H7 (cell line): ENCODE measurements around the gene INPP5A. TPM values are rescaled to one million over a fixed set of nuclear protein-coding genes. Genes with fewer than 3 reads are reported as not detected.
"Not testable (repeated sequence)": the region's sequence is repeated elsewhere in the genome, so short reads cannot be mapped to it uniquely, and the experiment has no call there.

ENCODE experiments used
- DNase-seq: peaks from one replicate; pipeline ENCODE4 v3.0.0; 2012
- H3K27me3 ChIP-seq: 2 replicates; pipeline ENCODE4 v1.6.0; 2011; ENCODE audit warnings: mild to moderate bottlenecking, low read length; ENCODE audit not compliant: control insufficient read depth, insufficient read depth
- H3K36me3 ChIP-seq: replicated peaks from 2 replicates; pipeline ENCODE4 v1.5.1; 2011; ENCODE audit warnings: low read length; ENCODE audit not compliant: control insufficient read depth, insufficient read depth
- H3K4me3 ChIP-seq: 2 replicates; pipeline ENCODE4 v1.5.1; 2011; ENCODE audit warnings: low read depth, mild to moderate bottlenecking, control low read depth, low read length, moderate library complexity; ENCODE audit not compliant: insufficient read depth
- total RNA-seq: library from RNA; depleted of rRNA; stranded (reverse); fragments of >200 nt; shearing (Covaris generic); gene quantifications from 2 replicates; pipeline ENCODE4 v1.2.3, GENCODE V29; 2014

The INPP5A gene
- total RNA-seq, 1 experiment from 2014 or later = 29.2 TPM

- H3K4me3 ChIP-seq = no peak overlapping the region
- no peaks in the 10 kb centered on the region for H3K27me3 ChIP-seq
- H3K36me3 ChIP-seq = no peaks in the 10 kb centered on the region
- DNase-seq = no peak
These were observed 162.0 kb downstream of the INPP5A start for GRCh38 chr10:132699411-132700155.

- H3K27me3 ChIP-seq = no peaks in the 10 kb centered on the region
- no peak overlapping the region for H3K4me3 ChIP-seq
- H3K36me3 ChIP-seq = no peaks in the 10 kb centered on the region
- DNase-seq = peak; percentile 68
These were observed 162.8 kb downstream of the INPP5A start for GRCh38 chr10:132700156-132701098.

GRCh38 chr10:132701099-132701845 lies 163.7 kb downstream of the INPP5A start:
- H3K4me3 ChIP-seq = no peak overlapping the region
- no peaks in the 10 kb centered on the region for H3K36me3 ChIP-seq
- H3K27me3 ChIP-seq = no peaks in the 10 kb centered on the region
- no peak for DNase-seq

GRCh38 chr10:132701846-132702190 lies 164.2 kb downstream of the INPP5A start:
- no peaks in the 10 kb centered on the region for H3K36me3 ChIP-seq
- no peaks in the 10 kb centered on the region for H3K27me3 ChIP-seq
- no peak overlapping the region for H3K4me3 ChIP-seq
- no peak for DNase-seq

- H3K4me3 ChIP-seq = no peak overlapping the region
- H3K36me3 ChIP-seq = no peaks in the 10 kb centered on the region
- no peak for DNase-seq
- H3K27me3 ChIP-seq = no peaks in the 10 kb centered on the region
These were observed 165.2 kb downstream of the INPP5A start for GRCh38 chr10:132702601-132703418.

GRCh38 chr10:132703419-132704007 lies 165.9 kb downstream of the INPP5A start:
- Histone ChIP-seq H3K36me3 (no peaks in the 10 kb centered on the region), H3K27me3 (no peaks in the 10 kb centered on the region), H3K4me3 (no peak overlapping the region)
- DNase-seq = no peak

GRCh38 chr10:132704008-132704814 lies 166.6 kb downstream of the INPP5A start:
- Histone ChIP-seq H3K36me3 (no peaks in the 10 kb centered on the region), H3K4me3 (no peak overlapping the region), H3K27me3 (no peaks in the 10 kb centered on the region)
- peak; percentile 47 for DNase-seq

- DNase-seq, H3K36me3 ChIP-seq, H3K4me3 ChIP-seq, H3K27me3 ChIP-seq: not testable (repeated sequence)
These were observed 167.2 kb downstream of the INPP5A start for GRCh38 chr10:132704815-132705064.

GRCh38 chr10:132705173-132705572 lies 167.6 kb downstream of the INPP5A start:
- Histone ChIP-seq H3K36me3 (no peaks in the 10 kb centered on the region), H3K4me3 (no peak overlapping the region), H3K27me3 (no peaks in the 10 kb centered on the region)
- DNase-seq = no peak

- H3K4me3 ChIP-seq = no peak overlapping the region
- H3K36me3 ChIP-seq = no peaks in the 10 kb centered on the region
- no peak for DNase-seq
- no peaks in the 10 kb centered on the region for H3K27me3 ChIP-seq
These were observed 168.4 kb downstream of the INPP5A start for GRCh38 chr10:132705943-132706342.

- Histone ChIP-seq H3K4me3 (no peak overlapping the region), H3K36me3 (no peaks in the 10 kb centered on the region), H3K27me3 (no peaks in the 10 kb centered on the region)
- no peak for DNase-seq
These were observed 169.1 kb downstream of the INPP5A start for GRCh38 chr10:132706701-132707100.

- no peak for DNase-seq
- Histone ChIP-seq H3K36me3 (no peaks in the 10 kb centered on the region), H3K27me3 (no peaks in the 10 kb centered on the region), H3K4me3 (no peak overlapping the region)
These were observed 169.7 kb downstream of the INPP5A start for GRCh38 chr10:132707121-132707775.

- Histone ChIP-seq H3K4me3 (no peak overlapping the region), H3K36me3 (no peaks in the 10 kb centered on the region), H3K27me3 (no peaks in the 10 kb centered on the region)
- no peak for DNase-seq
These were observed 170.2 kb downstream of the INPP5A start for GRCh38 chr10:132707776-132708171.
